ENCODE data around the gene DNAH8. TPM values are rescaled to one million over a fixed set of nuclear protein-coding genes. Genes with fewer than 3 reads are reported as not detected.
A peak's percentile ranks its signal among the peaks of the same experiment; 100 is the strongest.

DNAH8 gene
- total RNA-seq, 1 donor from 2014 or later: 3.0 TPM

GRCh38 chr6:39021779-39022178, 306.7 kb downstream of the DNAH8 start:
- DNase-seq: no peak

GRCh38 chr6:39026175-39026574, 311.1 kb downstream of the DNAH8 start:
- DNase-seq: no peak

DNA sequence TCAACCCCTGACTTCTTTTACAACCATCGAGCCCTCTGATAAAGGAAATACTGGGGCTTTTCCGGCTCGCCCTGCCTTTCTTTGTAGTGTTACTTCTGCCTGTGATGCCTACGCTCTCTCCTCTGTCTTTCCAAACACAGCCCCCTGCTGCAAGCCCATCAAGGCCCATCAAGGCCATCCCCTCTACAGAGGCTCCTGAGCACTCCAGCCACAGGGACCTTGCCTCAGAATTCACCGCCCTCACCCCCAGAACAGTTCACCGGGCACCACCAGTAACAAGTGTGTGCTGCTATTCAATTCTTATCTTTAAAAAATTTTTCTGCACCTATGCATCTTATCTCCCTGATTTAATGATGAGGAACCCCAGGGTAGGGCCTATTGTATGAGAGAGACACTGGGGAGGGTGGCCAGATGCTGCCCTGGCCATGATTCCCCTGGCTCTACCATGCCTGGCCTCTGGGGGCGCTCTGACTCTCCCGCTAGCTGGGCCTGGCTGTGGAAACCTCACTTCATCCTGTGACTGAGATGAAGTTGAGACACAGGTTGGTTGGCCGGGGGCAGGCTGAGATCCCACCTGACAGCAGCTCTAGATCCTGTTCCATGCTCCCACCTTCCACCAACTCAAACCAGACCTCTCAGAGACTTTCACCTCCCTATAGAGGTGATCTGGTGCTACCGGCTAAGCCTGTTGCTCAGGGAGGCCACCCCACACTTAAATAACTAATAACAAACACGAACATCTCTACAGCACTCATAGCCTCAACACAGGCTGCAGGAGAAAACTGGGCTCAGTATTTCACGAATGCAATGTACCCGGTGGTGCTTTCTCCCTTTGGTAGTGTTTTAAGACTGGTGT, 314.3 kb downstream of the DNAH8 start:
- DNase-seq: peak; percentile 15

DNA sequence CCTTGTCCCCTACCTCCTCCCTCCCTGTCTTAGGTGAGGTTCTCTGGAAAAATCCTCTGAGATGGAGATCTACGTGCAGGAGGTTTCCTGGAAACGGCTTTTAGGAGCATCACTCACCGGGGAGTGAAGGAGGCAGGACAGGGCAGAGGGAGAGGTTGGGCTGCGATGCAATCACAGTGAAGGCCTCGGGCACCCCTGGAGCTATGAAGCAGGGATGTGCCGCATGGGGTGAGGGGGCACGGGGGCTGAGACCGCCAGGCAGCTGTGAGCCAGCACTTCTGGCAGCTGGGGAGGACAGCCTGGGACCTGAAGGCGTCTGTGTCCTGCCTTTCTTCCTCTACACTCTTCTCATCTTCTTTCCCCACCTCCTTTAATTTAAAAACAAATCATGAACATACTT, 320.6 kb downstream of the DNAH8 start:
- DNase-seq: no peak

GRCh38 chr6:39037082-39037508, 322.0 kb downstream of the DNAH8 start:
- DNase-seq: no peak

DNA sequence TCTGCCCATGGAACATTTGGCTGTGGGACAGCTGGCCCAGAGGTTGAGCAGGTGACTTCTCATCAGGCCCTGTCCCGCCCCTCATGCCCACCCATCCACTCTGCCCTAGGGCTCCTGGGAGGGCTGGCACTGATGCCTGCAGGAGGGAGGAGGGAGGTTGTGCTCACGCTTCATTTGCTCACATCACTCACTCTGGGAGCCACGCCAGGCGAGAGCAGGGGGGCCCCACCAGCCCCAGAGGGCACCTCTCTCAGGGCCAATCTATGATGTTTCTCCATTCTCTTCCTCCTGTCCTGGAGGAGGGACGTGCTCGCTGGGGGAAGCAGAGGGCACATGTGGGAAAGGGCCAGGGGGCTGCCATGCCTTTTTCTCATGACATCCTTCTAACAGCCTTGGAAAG, 322.6 kb downstream of the DNAH8 start:
- DNase-seq: no peak

GRCh38 chr6:39040080-39040673, 325.1 kb downstream of the DNAH8 start:
- no peak for DNase-seq

DNA sequence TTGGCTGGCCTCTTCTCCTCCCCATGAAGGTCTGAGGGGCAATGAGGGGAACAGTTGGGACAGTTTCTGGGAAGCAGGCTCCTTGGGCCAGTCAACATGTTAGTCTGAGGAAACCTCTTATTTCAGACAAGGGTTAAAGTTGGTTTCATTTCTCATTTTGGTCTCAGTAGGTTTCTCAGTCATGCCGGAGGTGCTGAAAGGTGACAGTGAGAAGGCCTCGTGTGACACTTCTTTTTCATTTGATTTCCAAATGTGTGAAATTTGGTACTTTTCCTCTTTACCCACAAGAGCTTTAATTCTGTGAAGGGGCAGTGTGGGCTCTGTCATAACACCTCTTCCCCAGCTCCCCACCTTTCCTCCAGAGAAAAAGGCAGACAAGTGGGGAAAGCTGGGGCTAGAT, 326.0 kb downstream of the DNAH8 start:
- no peak for DNase-seq

GRCh38 chr6:39043776-39044175, 328.7 kb downstream of the DNAH8 start:
- DNase-seq: no peak

- DNase-seq: no peak
Measured at GRCh38 chr6:39044181-39044580, 329.1 kb downstream of the DNAH8 start.

DNA sequence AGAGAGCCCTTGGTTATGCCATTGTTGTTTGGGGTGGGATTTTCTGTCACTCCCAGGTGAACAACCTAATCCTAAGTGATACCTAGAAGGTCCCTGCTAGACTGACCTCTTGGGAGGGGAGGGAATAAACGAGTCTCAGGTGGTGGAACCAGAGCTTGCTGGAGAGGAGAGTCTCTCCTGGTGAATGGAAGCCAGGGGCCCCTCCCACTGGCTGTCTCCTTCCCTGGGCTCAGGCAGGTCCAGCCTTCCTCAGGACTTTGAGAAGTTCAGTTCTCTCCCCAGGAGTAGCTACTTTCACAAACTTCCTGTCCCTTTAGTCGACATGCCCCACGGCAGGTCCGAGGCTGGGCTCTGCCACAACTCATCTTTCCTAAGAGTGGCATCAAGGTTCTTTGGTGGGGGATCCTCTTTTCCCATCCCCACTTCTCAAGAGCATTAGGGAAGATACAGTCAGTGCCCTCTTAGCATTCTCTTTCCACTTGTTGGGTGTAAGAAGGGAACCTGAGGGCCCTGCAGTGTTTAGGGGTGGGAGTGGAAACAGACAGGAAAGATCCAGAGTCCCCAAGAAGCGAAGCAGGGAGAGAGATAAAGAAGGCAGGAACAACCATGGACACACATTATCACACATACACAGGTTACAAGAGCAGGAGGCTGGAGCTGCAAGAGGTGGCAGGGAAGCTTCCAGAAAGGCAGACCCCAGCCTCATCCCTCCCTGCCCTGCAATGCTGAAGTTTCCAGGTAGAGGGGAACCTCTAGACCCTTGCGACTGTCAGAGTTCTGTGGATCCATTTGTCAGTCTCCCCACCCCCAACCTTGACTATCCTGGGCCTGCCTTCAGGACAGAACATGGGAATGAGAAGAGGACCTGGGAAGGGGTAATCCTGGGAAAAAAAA, 332.6 kb downstream of the DNAH8 start:
- DNase-seq: no peak

- DNase-seq: peak; percentile 2
Measured at GRCh38 chr6:39048481-39049399, 333.6 kb downstream of the DNAH8 start, which contains the start of gene GLP1R. Gene GLP1R (plus strand): TSS chr6:39048781. CDS start chr6:39048841, 60 bp downstream.

DNA sequence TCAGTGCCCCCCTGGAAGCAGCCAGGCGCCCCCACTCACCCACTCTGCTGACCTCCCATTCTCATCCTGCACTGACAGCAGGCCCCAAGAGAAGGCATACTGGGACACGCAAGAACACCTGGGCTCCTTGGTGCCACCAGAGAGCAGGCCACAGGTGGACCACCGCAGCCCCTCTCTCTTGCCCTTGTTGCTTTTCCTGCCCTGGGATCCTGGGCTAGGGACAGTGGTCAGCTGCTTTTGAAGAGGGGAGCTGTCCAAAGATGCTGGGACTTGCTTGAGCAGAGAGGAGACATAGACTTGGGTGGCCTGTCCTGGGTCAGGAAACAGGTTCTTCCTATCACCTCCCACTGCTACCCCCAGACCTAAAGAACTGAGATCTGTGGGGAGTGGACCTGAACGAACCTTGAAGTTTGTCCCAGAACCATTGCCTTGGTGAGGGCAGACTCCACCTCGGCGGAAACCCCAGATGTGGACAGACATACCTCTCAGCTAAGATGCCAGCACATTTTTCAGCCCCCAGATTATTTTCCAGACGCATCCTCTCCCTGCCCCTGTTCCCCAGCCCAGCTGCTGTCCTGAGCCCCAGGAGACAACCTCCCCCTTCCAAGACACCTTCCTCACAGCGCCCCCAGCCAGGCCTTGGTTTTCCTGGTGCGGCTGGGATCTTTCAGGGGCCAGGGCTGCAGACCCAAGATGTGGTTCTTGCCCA, 334.6 kb downstream of the DNAH8 start:
- DNase-seq: no peak

DNA sequence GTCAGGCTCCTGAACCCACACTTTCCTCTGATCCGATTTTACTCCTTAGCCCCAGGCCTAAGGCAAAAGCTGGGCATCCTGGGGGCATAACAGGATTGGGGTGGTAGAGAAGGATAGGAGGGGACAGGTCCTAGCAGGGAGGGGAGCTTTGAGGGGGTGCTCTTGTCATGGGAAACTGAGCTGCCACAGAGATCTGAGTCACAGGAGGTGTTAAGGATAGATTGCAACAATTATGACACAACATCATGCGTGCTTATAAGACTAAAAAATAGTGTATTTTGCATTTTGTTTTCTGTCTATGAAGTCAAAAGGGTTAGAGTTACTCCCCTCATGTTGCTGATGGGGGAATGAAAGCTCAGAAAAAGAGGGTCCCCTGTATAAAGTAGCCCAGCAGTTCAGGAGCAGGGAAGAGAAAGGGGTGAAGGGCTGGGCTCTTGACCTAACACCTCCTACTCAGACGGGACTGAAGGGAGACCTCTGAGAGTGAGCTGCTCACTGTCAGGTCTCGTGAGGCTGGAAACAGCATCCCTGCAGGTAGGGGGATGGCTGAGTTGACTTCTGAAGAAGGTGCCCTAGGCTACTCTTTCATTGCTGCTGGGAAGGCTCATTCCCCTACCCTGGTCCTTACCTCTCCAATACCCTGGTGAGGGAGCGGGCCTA, 335.5 kb downstream of the DNAH8 start:
- DNase-seq: no peak

GRCh38 chr6:39051399-39052122, 336.4 kb downstream of the DNAH8 start:
- DNase-seq: no peak

GRCh38 chr6:39053016-39053624, 338.0 kb downstream of the DNAH8 start:
- DNase-seq: no peak

DNA sequence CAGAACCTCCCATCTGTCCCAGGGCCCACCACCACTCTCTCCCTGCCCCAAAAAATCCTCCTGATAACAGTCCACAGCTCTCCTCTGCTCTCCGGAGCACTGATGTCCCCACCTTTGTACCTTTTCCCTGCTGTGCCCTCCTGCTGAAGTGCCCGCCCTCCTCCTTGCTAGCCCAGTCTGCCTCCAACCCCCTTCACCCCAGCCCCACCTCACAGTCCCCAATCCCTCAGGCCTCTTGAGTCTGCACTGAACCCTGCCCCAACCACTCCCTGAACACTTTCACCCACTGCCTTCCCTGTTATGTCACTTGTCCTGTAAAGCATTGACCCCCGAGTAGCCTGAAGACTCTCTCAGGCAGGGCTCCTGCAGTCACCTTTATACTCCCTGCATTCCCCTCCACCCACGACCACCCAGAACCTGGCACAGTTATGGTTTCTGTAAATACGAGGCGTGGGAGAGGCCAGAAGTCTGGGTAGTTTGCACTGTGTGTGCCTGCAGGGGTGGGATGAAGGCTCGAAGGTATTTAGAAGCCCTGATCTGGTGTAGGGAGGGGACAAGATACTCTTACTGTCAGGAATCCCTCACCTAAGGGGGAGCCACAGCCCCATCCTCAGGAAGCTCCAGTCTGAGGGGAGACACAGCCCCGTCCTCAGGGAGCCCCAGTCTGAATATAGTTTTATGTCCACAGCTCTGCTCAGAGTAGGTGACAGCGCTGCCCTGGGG, 338.9 kb downstream of the DNAH8 start:
- no peak for DNase-seq

- no peak for DNase-seq
Measured at GRCh38 chr6:39054577-39055142, 339.5 kb downstream of the DNAH8 start.
